Mucosa of descending colon (tissue), 3 donors: Measurements from ENCODE around the gene ACTR8. TPM values are rescaled to one million over a fixed set of nuclear protein-coding genes. Genes with fewer than 3 reads are reported as not detected.
A peak's percentile ranks its signal among the peaks of the same experiment; 100 is the strongest.

Experiments used
- ATAC-seq: fragments of 200-7000 bp; cut with Tn5 transposase; one replicate; pipeline ENCODE4 v1.9.1; 2020; ENCODE audit warnings: mild to moderate bottlenecking, moderate library complexity
- DNase-seq, 3 donors: peaks; one replicate each; pipeline ENCODE4 v3.0.0-alpha.2; 2020
- H3K36me3 ChIP-seq: fragments of 200-600 bp; one replicate; pipeline ENCODE4 v1.8.0; 2021; ENCODE audit warnings: low read depth, mild to moderate bottlenecking
- H3K4me1 ChIP-seq: fragments of 200-600 bp; one replicate; pipeline ENCODE4 v1.8.0; 2021; ENCODE audit warnings: low read depth, mild to moderate bottlenecking
- H3K4me3 ChIP-seq: fragments of 200-600 bp; one replicate; pipeline ENCODE4 v1.8.0; 2021; ENCODE audit warnings: mild to moderate bottlenecking
- H3K9me3 ChIP-seq: fragments of 200-600 bp; one replicate; pipeline ENCODE4 v1.8.0; 2021; ENCODE audit warnings: mild to moderate bottlenecking
- CTCF ChIP-seq: fragments of 200-600 bp; IDR thresholded peaks from one replicate; pipeline ENCODE4 v1.8.0; 2022; ENCODE audit warnings: antibody characterized with exemption, mild to moderate bottlenecking
- intact Hi-C, 2 donors: fragments of 100-400 bp; cut with DNase I in 1 of 2; cut with micrococcal nuclease in 1 of 2; formaldehyde crosslinking; loops; one replicate each; pipeline versions ENCODE4 v1.11.0 to v1.11.1; 2022; cut with DNase I, micrococcal nuclease
- total RNA-seq, 3 donors: library from RNA; stranded (reverse); fragmentation: NEBNext Ultra II Directional in 2 of 3; extraction: Animal tissue kit (Norgen Biotek cat#: 25700) in 2 of 3; gene quantifications; one replicate each; pipeline versions ENCODE4 v1.2.1 to v1.2.4, GENCODE V29; 2021 to 2023
- donor health status: DM: no; HTN: no; CAD: no; lungs with moderate emphysema.
- donor health status: DM: no; HTN: no; CAD: no.
- donor health status: DM: no; HTN: yes; CAD: no.

ACTR8 gene
- total RNA-seq, 3 donors from 2014 or later: 29.1 to 36.0 (median 34.1) TPM

DNA sequence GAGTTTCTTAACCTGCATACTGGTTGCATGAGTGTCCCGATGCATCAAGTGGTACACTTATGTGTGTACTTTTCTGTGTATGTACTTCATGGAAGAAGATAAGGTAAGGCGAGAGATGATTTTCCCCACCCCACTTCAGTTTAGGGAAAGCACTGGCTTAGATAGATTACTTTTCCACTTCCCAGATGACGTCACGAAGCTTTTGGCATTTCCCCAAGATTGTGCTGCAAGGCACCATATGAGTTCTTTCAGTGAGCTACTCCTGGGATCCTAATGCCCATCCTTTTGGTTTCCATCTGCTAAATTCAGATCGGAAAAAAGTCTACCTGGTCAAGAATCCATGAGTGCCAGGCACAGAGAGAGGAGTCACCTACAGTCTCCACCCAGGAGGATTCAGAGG lies 31.1 kb downstream of the ACTR8 start:
- no peak for TF ChIP-seq CTCF
- ATAC-seq (no peak), DNase-seq (peak in 1 of 3 donors; percentile 49)

GRCh38 chr3:53849916-53850315 lies 32.0 kb downstream of the ACTR8 start:
- intact Hi-C loops: no loop called here
- Histone ChIP-seq H3K9me3 (no peaks in the 10 kb centered on the region), H3K36me3 (no peaks in the 10 kb centered on the region), H3K4me1 (peaks cover 7% of the 10 kb centered on the region), H3K4me3 (no peak overlapping the region)
- DNase-seq (no peak), ATAC-seq (no peak)
- TF ChIP-seq CTCF: no peak

More for the DNA sequence above, 31.1 kb downstream of the ACTR8 start:
- Histone ChIP-seq H3K4me1 (peaks cover 4% of the 10 kb centered on the region), H3K36me3 (no peaks in the 10 kb centered on the region), H3K9me3 (no peaks in the 10 kb centered on the region), H3K4me3 (no peak overlapping the region)
- intact Hi-C loops: no loop called here

DNA sequence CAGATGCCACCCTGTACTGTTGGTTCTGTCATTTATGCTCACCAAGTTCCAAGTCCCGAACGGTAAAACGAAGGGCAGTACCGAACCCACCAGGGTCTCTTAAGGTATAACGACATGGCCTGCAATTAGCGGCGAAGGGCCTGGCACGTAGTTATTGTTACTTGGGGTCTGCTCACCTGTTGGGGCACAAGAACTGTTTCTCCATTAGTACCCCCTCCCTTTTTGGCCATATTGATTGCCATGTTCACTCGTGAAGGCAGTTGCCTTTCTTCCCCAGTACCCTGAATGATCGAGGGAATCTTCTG lies 35.1 kb downstream of the ACTR8 start:
- intact Hi-C loops: no loop called here
- H3K4me3 ChIP-seq: no peak overlapping the region
- no peak for TF ChIP-seq CTCF
- H3K36me3 ChIP-seq: no peaks in the 10 kb centered on the region
- ATAC-seq (no peak), DNase-seq (no peak)
- no peaks in the 10 kb centered on the region for H3K9me3 ChIP-seq
- peaks cover 27% of the 10 kb centered on the region for H3K4me1 ChIP-seq

- H3K4me1 ChIP-seq: peaks cover 30% of the 10 kb centered on the region
- DNase-seq: peak; percentile 76 to 92 (median 82)
- ATAC-seq: peak; percentile 76
- H3K4me3 ChIP-seq: peak within 1 kb of the TSS; percentile 56
- H3K36me3 ChIP-seq: no peaks in the 10 kb centered on the region
- intact Hi-C loops: no loop called here
- no peaks in the 10 kb centered on the region for H3K9me3 ChIP-seq
- TF ChIP-seq CTCF: no peak
These were observed 35.7 kb downstream of the ACTR8 start, which contains the start of the genes CHDH and IL17RB for GRCh38 chr3:53846134-53846850. TSS of gene CHDH (minus strand) at chr3:53846419. CDS start at chr3:53824008, 22,411 bp downstream. TSS of gene IL17RB (plus strand) at chr3:53846568. CDS start at chr3:53846589, 21 bp downstream.

DNA sequence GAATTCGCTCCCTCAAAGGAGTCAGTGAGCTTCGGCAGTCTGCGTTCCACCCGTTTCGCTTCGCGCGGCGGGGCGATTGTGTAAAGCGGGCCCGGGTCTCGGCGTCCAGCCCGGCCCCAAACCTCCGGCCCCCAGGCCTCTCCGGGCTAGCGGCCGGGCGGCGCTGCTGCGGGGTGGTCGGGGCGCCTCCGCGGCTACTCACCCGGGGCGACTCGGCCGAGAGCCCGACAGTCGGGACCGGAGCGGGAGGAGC lies 36.1 kb downstream of the ACTR8 start:
- ATAC-seq: no peak
- peaks cover 30% of the 10 kb centered on the region for H3K4me1 ChIP-seq
- peak overlapping the region; percentile 56 for H3K4me3 ChIP-seq
- intact Hi-C loops: no loop called here
- H3K36me3 ChIP-seq: no peaks in the 10 kb centered on the region
- no peak for TF ChIP-seq CTCF
- H3K9me3 ChIP-seq: no peaks in the 10 kb centered on the region
- DNase-seq: no peak
